HK-2 (cell line): Measurements from ENCODE around the gene PARD6B.
"Not testable (repeated sequence)": the region's sequence is repeated elsewhere in the genome, so short reads cannot be mapped to it uniquely, and the experiment has no call there.

ENCODE experiments used
- DNase-seq: peaks from one replicate; pipeline ENCODE4 v3.0.0-alpha.2; 2018; ENCODE audit not compliant: unreplicated experiment

PARD6B gene

DNA sequence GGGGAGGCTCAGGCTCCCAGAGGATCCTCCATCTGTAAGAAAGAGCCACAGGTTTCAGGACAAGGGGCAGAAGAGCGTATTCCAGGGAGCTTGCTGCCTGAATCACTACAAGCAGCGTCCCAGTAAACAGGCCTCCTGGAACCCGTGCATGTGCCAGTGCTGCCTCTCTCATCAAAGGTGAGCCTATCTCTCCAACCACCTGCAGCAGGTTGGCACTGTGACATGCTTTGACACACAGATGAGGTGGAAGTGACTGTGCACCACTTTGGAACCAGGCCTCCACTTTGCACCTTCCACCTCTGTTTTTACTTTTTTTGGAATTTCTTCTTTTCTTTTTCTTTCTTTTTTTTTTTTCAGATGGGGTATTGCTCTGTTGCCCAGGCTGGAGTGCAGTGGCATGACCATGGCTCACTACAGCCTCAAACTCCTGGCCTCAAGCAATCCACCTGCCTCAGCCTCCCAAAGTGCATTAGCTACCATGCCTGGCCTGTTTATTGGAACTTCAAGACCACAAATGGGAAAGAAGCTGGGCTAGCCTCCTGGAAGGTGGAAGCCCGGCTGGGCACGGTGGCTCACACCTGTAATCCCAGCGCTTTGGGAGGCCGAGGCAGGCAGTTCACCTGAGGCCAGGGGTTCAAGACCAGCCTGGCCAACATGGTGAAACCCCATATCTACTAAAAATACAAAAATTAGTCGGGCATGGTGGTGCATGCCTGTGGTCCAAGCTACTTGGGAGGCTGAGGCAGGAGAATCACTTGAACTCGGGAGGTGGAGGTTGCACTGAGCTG lies 27.5 kb upstream of the PARD6B start:
- not testable (repeated sequence) for DNase-seq

DNA sequence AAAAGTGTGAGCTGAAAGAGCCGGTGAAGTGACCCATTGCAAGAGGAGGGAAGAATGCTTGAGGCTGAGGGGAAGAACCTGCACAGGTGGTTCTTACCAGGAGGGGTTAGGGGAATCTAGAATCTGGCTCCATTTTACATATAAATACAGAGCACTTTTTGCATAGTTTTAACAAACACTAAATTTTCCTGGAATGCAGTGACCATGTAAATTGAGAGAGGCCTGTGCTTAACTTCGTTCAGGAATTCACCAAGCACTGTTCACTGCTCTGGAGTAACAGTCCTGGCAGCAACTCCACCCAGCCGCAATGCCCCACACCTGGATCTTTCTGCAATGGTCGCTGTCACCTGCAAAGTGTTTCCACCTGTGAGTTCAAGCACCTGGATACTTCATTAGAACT lies 26.9 kb upstream of the PARD6B start:
- DNase-seq = no peak

DNA sequence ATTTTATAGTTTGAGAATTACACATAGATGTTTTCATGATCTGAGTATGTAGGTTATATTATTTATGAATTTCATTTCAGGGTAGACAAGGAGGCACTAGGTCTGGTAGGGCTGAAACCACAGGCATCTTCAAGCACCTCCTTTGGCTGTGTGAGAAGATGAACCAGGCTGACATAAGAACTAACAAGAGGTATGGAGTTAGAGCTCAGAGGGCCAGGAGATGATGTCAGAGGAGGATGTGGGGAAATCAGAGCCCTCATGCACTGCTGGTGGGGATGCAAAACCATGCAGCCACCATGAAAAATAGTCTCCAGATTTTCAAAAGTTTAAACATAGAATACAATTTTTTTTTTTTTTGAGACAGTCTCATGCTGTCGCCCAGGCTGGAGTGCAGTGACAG lies 26.4 kb upstream of the PARD6B start:
- no peak for DNase-seq

- no peak for DNase-seq
These were observed 22.3 kb upstream of the PARD6B start for GRCh38 chr20:50708845-50709635.

- no peak for DNase-seq
These were observed 21.8 kb upstream of the PARD6B start for GRCh38 chr20:50709636-50709973.

GRCh38 chr20:50710492-50711063 lies 20.8 kb upstream of the PARD6B start:
- DNase-seq = no peak

DNA sequence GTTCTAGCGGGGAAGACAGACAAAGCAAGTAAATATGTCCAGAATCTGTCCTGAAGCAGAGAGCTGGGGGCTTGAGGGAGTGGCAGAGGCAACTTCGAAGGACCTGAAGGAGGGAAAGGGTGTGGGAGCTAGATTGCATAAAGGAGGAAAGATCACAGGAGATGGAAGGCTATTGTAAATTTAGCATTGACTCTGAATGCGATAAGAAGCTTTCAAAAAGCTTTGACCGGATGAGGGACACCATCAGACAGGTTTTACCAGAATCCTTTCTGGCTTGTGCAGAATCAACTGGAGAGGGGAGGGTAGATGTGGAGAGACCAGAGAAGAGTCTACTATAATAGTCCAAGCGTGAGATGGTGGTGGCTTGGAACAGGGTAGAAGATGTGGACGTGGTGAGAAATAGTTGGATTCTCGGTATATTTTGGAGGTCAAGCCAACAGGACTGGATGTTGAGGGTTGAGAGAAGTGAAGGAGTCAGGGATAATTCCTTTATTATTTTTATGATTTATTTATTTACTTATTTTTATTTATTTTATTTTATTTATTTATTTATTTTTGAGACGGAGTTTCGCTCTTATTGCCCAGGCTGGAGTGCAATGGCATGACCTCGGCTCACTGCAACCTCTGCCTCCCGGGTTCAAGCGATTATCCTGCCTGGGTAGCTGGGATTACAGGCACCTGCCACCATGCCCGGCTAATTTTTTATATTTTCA lies 20.1 kb upstream of the PARD6B start:
- DNase-seq = no peak

GRCh38 chr20:50712771-50713656 lies 18.4 kb upstream of the PARD6B start:
- no peak for DNase-seq

DNA sequence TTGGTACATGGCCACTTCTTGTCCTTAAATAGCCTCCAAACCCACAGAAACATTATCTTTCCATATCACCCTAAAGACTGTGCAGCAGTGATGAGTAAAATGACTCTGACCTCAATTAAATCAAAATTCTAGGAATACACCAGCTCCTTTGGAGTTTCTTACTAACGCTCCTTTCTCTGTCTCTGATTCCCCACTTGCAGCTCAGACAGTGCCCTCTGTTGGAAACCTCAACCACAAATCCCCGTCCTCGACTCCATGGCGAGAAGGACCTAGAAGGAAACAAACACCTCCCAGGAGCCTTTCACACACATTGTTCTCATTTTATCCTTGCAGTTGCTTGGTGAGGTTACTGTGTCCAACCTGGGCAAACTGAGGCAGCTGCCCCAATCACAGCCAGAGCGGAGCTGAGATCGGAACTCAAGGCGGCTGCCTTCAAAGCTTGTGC lies 17.7 kb upstream of the PARD6B start:
- no peak for DNase-seq

GRCh38 chr20:50714426-50714825 lies 17.0 kb upstream of the PARD6B start:
- DNase-seq = not testable (repeated sequence)

- no peak for DNase-seq
These were observed 15.7 kb upstream of the PARD6B start for GRCh38 chr20:50715694-50716093.

- DNase-seq = no peak
These were observed 14.9 kb upstream of the PARD6B start for GRCh38 chr20:50716518-50716917.

- no peak for DNase-seq
These were observed 14.1 kb upstream of the PARD6B start for GRCh38 chr20:50717312-50717711.

DNA sequence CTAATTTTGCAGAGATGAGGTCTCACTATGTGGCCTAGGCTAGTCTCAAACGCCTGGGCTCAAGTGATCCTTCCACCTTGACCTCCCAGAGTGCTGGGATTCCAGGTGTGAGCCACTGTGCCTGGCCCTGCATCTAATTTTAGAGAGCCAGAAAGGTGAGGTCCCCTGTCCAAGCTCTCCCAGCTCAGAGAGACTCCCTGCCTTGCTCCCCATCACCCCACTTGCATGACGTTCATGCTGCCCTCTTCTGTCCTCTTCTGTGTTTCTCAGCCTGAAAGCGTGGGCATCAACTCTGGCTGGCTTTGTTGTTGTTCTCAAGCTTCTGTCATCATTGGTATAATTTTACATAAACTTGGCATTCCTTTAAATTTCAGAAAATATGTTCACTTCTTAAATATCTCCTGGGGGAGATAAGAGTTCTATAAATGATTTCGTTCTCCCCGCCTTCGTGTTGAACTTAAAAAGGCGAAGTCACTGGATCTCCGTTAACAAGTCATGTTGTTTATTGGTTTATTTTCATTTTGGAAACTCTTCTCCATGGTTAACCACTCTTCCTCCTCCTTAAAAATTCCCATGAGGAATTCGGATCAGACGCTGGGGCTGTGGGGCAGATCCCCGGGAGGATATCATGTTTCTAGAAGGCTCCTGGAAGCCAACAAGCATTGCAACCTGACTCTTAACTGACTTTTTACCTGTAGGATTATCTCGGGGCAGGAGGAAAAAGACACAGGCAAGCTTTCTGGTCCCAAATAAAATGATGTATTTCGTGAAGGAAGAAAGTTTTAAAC lies 13.2 kb upstream of the PARD6B start:
- no peak for DNase-seq

DNA sequence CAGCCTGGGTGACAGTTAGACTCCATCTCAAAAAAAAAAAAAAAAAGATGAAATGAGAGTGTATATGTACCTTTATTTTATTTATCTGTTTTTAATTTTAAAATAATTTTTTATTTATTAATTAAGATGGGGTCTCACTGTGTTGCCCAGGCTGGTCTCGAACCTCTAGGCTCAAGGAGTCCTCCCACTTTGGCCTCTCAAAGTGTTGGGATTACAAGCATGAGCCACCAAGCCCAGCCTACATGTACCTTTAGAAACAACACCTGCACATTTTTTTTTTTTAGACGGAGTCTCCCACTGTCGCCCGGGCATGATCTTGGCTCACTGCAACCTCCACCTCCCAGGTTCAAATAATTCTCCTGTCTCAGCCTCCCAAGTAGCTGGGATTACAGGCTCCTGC lies 12.1 kb upstream of the PARD6B start:
- DNase-seq = no peak

- DNase-seq = no peak
These were observed 11.4 kb upstream of the PARD6B start for GRCh38 chr20:50720026-50720425.

DNA sequence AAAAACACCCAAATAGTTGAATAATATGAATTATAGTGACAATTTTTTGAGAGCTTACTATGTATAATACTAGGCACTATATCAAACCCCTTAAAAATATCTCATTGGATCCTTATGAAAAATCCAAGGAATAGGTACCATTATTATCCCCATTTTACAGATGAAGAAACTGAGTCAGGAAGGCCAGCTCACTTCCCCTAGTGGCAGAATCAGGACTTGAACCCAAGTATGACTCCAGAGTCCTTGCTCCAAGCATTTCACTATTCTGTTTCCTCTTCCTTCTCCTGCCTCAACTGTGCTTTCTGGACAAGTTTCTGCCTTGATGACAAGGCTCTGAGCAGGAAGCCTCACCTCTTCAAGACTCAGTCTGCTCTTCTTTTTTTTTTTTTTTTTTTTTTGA lies 10.8 kb upstream of the PARD6B start:
- no peak for DNase-seq

DNA sequence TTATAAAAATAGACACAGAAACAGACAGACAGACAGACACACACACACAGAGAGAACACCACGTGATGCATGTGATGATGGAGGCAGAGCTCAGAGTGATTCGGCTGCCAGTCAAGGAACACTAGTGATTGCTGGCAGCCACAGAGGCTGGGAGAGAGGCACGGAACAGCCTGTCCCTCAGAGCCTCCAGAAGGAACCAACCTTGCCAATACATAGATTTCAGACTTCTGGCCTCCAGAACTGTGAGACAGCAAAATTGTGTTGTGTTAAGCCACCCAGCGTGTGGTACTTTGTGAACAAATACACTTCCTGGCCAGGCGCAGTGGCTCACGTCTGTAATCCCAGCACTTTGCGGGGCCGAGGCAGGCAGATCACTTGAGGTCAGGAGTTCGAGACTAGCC lies 9.5 kb upstream of the PARD6B start:
- no peak for DNase-seq

GRCh38 chr20:50722424-50723155 lies 8.8 kb upstream of the PARD6B start:
- no peak for DNase-seq

- DNase-seq = no peak
These were observed 7.7 kb upstream of the PARD6B start for GRCh38 chr20:50723672-50724071.
